Esophagus squamous epithelium (tissue), 4 donors: Measurements from ENCODE around the gene TMUB1.

Source experiments
- CTCF ChIP-seq, 6 experiments: fragments of 450-650 bp in 4 of 6; fragments of 200-600 bp in 2 of 6; sonication (generic) in 2 of 6; IDR thresholded peaks; one replicate each; pipeline ENCODE4 v1.5.1; 2016 to 2019; ENCODE audit warnings: antibody characterized with exemption in 6 of 6, mild to moderate bottlenecking in 4 of 6, moderate library complexity in 4 of 6
- POLR2A ChIP-seq, 4 donors: fragments of 450-650 bp; IDR thresholded peaks; one replicate each; pipeline ENCODE4 v1.6.1; 2017; ENCODE audit warnings: antibody characterized with exemption in 4 of 4, mild to moderate bottlenecking in 4 of 4, moderate library complexity in 3 of 4

GRCh38 chr7:151065516-151065915, 17.8 kb downstream of the TMUB1 start:
- TF ChIP-seq CTCF (IDR thresholded peaks at IDR 0.05), result no peak
- TF ChIP-seq POLR2A (IDR thresholded peaks at IDR 0.05), result no peak
